ENCODE results near the gene ASPRV1. TPM values are rescaled to one million over a fixed set of nuclear protein-coding genes. Genes with fewer than 3 reads are reported as not detected.

The ASPRV1 gene
- polyA plus RNA-seq: 0.44 to 3.4 TPM (median 1.5 TPM) in 3 replicates
- polyA plus RNA-seq (2011; ENCODE audit: low read depth): 61.1 TPM
- 0.47 and 0.81 TPM in 2 replicates for polyA plus RNA-seq (2011; cell fraction: cytosol; rRNA removed)
- polyA plus RNA-seq (2011; cell fraction: nucleus; rRNA removed): 0.92 and 3.1 TPM in 2 replicates
- 3.2 and 228 TPM in 2 replicates for polyA plus RNA-seq (2012; ENCODE audit: low replicate concordance)
- 0.86 to 3.5 TPM (median 1.7 TPM) in 3 replicates for polyA minus RNA-seq
- polyA minus RNA-seq (2011; cell fraction: cytosol; rRNA and poly(A)+ RNA removed): 0.96 TPM
- polyA minus RNA-seq (2011; cell fraction: nucleus; rRNA and poly(A)+ RNA removed): 3.3 and 6.2 TPM in 2 replicates

DNA sequence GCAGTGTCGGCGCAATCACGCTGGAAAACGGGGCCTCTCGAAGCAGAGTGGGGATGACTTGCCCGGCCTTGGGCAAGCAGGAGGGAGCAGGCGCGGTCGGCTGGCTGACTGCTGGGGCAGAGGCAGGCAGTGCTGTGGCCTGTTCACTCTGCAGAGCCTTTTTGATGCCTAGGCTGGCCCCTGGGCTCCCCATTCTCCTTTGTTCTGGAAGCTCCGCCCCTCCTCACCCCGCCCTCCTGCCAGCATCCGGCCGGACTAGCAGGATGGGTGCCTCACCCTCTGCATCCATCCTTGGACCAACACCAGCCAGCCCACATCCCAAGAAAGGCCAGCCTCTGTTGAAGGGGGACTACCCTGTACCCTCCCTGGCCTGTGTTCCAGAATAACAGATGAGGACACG is at the start of gene ASPRV1:
Gene ASPRV1 (minus strand): TSS at position 136 of the 400 bp plus-strand sequence. CDS start 195 bp downstream, outside the sequence.
- H3K4me1 ChIP-seq (ENCODE audit: control insufficient read depth, extremely low read depth, insufficient read depth, low read length): peaks cover 12% of the 10 kb centered on the region
- no peak within 1 kb of the TSS for H3K27ac ChIP-seq (ENCODE audit: control insufficient read depth, insufficient read depth, low read length)
- H4K20me1 ChIP-seq (ENCODE audit: control insufficient read depth, extremely low read depth, insufficient read depth, low read length): no peaks in the 10 kb centered on the region
- no peaks in the 10 kb centered on the region for H3K36me3 ChIP-seq (ENCODE audit: control insufficient read depth in 2 of 2, extremely low read depth in 1 of 2, insufficient read depth in 2 of 2, low read length in 2 of 2)
- TF ChIP-seq CTCF (optimal IDR thresholded peaks at IDR 0.05 in 1 of 3, IDR thresholded peaks at IDR 0.05 in 1 of 3, conservative IDR thresholded peaks at IDR 0.05 in 1 of 3; ENCODE audit: extremely low read depth in 1 of 3, insufficient read depth in 2 of 3, low read length in 3 of 3) (no peak), EZH2 (IDR thresholded peaks at IDR 0.05; ENCODE audit: low read length) (no peak)
- no peak within 1 kb of the TSS for H2AFZ ChIP-seq (ENCODE audit: control insufficient read depth, low read length)
- no peak within 1 kb of the TSS for H3K4me3 ChIP-seq (ENCODE audit: control insufficient read depth in 2 of 3, extremely low read depth in 1 of 3, insufficient read depth in 2 of 3, low read depth in 1 of 3, low read length in 3 of 3)
- no peaks in the 10 kb centered on the region for H3K27me3 ChIP-seq (ENCODE audit: control insufficient read depth, extremely low read depth, insufficient read depth, low read length)
- no peak within 1 kb of the TSS for H3K9ac ChIP-seq (ENCODE audit: control insufficient read depth, extremely low read depth, insufficient read depth, low read length)
- H3K9me1 ChIP-seq (ENCODE audit: control insufficient read depth, extremely low read depth, insufficient read depth, low read length): no peaks in the 10 kb centered on the region
- no peak for FAIRE-seq
- no peaks in the 10 kb centered on the region for H3K79me2 ChIP-seq (ENCODE audit: control insufficient read depth, insufficient read depth, low read length)
- H3K9me3 ChIP-seq (ENCODE audit: control insufficient read depth, low read depth, low read length): no peaks in the 10 kb centered on the region
- DNase-seq (ENCODE audit: low read depth, low spot score): no peak
- H3K4me2 ChIP-seq (ENCODE audit: control insufficient read depth, extremely low read depth, insufficient read depth, low read depth, low read length): no peak within 1 kb of the TSS
- dilution Hi-C loops (cut with MboI; ENCODE audit: extremely low pct_ligation_motif_present, low sequenced_read_pairs): no loop called here

- TF ChIP-seq EZH2 (IDR thresholded peaks at IDR 0.05; ENCODE audit: low read length) (no peak), CTCF (optimal IDR thresholded peaks at IDR 0.05 in 1 of 3, IDR thresholded peaks at IDR 0.05 in 1 of 3, conservative IDR thresholded peaks at IDR 0.05 in 1 of 3; ENCODE audit: extremely low read depth in 1 of 3, insufficient read depth in 2 of 3, low read length in 3 of 3) (no peak)
- Histone ChIP-seq H3K4me1 (ENCODE audit: control insufficient read depth, extremely low read depth, insufficient read depth, low read length) (peaks cover 21% of the 10 kb centered on the region), H3K36me3 (ENCODE audit: control insufficient read depth in 2 of 2, extremely low read depth in 1 of 2, insufficient read depth in 2 of 2, low read length in 2 of 2) (no peaks in the 10 kb centered on the region), H4K20me1 (ENCODE audit: control insufficient read depth, extremely low read depth, insufficient read depth, low read length) (no peaks in the 10 kb centered on the region), H3K9ac (ENCODE audit: control insufficient read depth, extremely low read depth, insufficient read depth, low read length) (no peak overlapping the region), H2AFZ (ENCODE audit: control insufficient read depth, low read length) (peak overlapping the region; percentile 32), H3K4me2 (ENCODE audit: control insufficient read depth, extremely low read depth, insufficient read depth, low read depth, low read length) (peak overlapping the region; percentile 27), H3K9me3 (ENCODE audit: control insufficient read depth, low read depth, low read length) (no peaks in the 10 kb centered on the region), H3K4me3 (ENCODE audit: control insufficient read depth in 2 of 3, extremely low read depth in 1 of 3, insufficient read depth in 2 of 3, low read depth in 1 of 3, low read length in 3 of 3) (no peak overlapping the region), H3K9me1 (ENCODE audit: control insufficient read depth, extremely low read depth, insufficient read depth, low read length) (no peaks in the 10 kb centered on the region), H3K79me2 (ENCODE audit: control insufficient read depth, insufficient read depth, low read length) (no peaks in the 10 kb centered on the region), H3K27ac (ENCODE audit: control insufficient read depth, insufficient read depth, low read length) (peak overlapping the region; percentile 64), H3K27me3 (ENCODE audit: control insufficient read depth, extremely low read depth, insufficient read depth, low read length) (no peaks in the 10 kb centered on the region)
- dilution Hi-C loops (cut with MboI; ENCODE audit: extremely low pct_ligation_motif_present, low sequenced_read_pairs): no loop called here
- DNase-seq (ENCODE audit: low read depth, low spot score): no peak
- no peak for FAIRE-seq
These were observed 49.2 kb upstream of the ASPRV1 start for GRCh38 chr2:70010576-70011111.
